HG03439 (cell line): ENCODE results near the gene RNF215.
"Not testable (repeated sequence)": the region's sequence is repeated elsewhere in the genome, so short reads cannot be mapped to it uniquely, and the experiment has no call there.

Experiments
- ATAC-seq: cut with Tn5 transposase; IDR thresholded peaks from one replicate; pipeline ENCODE4 v1.9.1; 2021; ENCODE audit warnings: mild to moderate bottlenecking, moderate library complexity; ENCODE audit not compliant: unreplicated experiment

The RNF215 gene

GRCh38 chr22:30421695-30422480 is 34.7 kb upstream of the RNF215 start:
- no peak for ATAC-seq

- no peak for ATAC-seq
Measured at GRCh38 chr22:30420347-30421125, 33.3 kb upstream of the RNF215 start.

- no peak for ATAC-seq
Measured at GRCh38 chr22:30416837-30417236, 29.6 kb upstream of the RNF215 start.

- ATAC-seq, result no peak
Measured at GRCh38 chr22:30416403-30416802, 29.2 kb upstream of the RNF215 start.

GRCh38 chr22:30414525-30415047 is 27.4 kb upstream of the RNF215 start:
- ATAC-seq, result no peak

- ATAC-seq, result no peak
Measured at GRCh38 chr22:30413745-30414524, 26.7 kb upstream of the RNF215 start.

GRCh38 chr22:30413001-30413400 is 25.8 kb upstream of the RNF215 start:
- ATAC-seq, result no peak

GRCh38 chr22:30411780-30412179 is 24.6 kb upstream of the RNF215 start:
- no peak for ATAC-seq

- no peak for ATAC-seq
Measured at GRCh38 chr22:30408388-30409102, 21.3 kb upstream of the RNF215 start.

GRCh38 chr22:30406400-30406799 is 19.2 kb upstream of the RNF215 start:
- no peak for ATAC-seq

- no peak for ATAC-seq
Measured at GRCh38 chr22:30405731-30406130, 18.5 kb upstream of the RNF215 start.

GRCh38 chr22:30404307-30404706 is 17.1 kb upstream of the RNF215 start:
- ATAC-seq, result no peak

GRCh38 chr22:30402766-30403104 is 15.5 kb upstream of the RNF215 start:
- ATAC-seq, result not testable (repeated sequence)

GRCh38 chr22:30402028-30402765 is 15.0 kb upstream of the RNF215 start:
- no peak for ATAC-seq

- not testable (repeated sequence) for ATAC-seq
Measured at GRCh38 chr22:30401024-30401423, 13.8 kb upstream of the RNF215 start.

- no peak for ATAC-seq
Measured at GRCh38 chr22:30400159-30400558, 12.9 kb upstream of the RNF215 start.

- no peak for ATAC-seq
Measured at GRCh38 chr22:30399718-30400117, 12.5 kb upstream of the RNF215 start.

- ATAC-seq, result no peak
Measured at GRCh38 chr22:30398685-30399680, 11.8 kb upstream of the RNF215 start.
